Hindlimb muscle (tissue), 1 donor: Measurements from ENCODE around the gene IL5RA. TPM values are rescaled to one million over a fixed set of nuclear protein-coding genes. Genes with fewer than 3 reads are reported as not detected.
A peak's percentile ranks its signal among the peaks of the same experiment; 100 is the strongest.

Experiments
- DNase-seq: peaks from one replicate; pipeline ENCODE4 v3.0.0-alpha.2; 2013
- polyA plus RNA-seq: library from polyadenylated mRNA; unstranded; fragments of 120-200 nt; gene quantifications from one replicate; pipeline ENCODE4 v1.2.1, GENCODE V29; 2013; ENCODE audit not compliant: insufficient read length

IL5RA gene
- polyA plus RNA-seq, result not detected

- DNase-seq, result no peak
Measured at GRCh38 chr3:3110299-3110630, at the start of gene IL5RA. Gene IL5RA, minus strand, starts transcription at chr3:3110374. Its CDS starts 5,390 bp downstream, at chr3:3104984.

GRCh38 chr3:3157484-3157883 lies 47.3 kb upstream of the IL5RA start:
- no peak for DNase-seq

GRCh38 chr3:3154879-3155610 lies 44.9 kb upstream of the IL5RA start:
- DNase-seq, result no peak

DNA sequence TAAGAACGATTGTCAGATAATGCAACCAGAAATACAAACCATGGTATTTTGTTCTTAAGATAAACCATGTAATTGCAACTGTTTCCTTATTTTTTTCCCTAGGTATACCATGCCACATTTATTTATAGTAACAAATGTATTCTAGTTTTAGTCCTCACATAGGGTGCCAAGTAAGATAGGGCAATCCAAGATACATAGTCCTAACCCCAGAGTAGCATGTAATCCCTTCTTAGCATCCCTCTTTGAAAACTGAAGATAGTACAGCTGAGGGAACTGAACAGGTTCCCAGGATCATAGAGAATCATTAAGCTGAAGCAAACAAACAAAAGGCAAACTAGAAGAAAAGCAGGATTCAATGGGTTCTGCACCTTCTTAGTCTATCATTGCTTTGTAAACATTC lies 41.3 kb upstream of the IL5RA start:
- no peak for DNase-seq

GRCh38 chr3:3149560-3149959 lies 39.4 kb upstream of the IL5RA start:
- DNase-seq, result no peak

DNA sequence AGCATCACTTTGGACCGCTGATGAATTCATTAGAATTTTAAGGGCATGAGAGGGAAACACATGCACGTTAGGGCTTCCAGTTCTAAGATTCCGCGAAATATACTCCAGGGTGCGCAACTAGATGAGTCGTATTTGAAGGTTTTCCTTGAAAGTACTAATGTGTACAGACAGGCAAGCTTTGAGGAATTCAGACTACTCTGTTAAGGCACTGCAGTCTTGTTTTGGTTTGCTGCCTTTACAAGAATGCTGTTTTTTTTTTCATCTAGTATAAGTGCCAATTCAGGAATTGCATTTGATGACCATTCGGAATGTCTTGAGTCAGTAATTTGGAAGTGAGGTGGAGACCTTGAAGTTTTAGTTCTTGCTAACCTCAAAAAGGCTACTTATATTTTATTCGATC lies 35.7 kb upstream of the IL5RA start:
- no peak for DNase-seq

DNA sequence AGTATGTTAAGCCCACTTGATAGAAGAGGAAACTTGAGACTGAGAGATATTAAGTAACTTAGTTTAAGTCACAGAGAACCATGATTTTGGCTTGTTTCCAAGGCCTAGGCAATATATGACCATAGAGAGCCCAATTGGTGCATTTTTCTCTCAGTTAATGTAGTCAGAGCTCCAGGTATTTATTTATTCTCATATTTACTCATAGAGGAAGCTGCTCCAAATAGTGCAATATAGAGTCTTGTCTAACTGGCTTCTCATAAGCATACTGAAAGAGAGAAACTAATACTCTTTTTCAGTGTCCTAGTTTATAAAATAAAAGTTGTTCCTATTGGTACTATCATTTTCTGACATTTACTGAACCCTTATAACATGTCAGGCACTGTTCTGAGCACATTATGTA lies 31.8 kb upstream of the IL5RA start:
- no peak for DNase-seq

DNA sequence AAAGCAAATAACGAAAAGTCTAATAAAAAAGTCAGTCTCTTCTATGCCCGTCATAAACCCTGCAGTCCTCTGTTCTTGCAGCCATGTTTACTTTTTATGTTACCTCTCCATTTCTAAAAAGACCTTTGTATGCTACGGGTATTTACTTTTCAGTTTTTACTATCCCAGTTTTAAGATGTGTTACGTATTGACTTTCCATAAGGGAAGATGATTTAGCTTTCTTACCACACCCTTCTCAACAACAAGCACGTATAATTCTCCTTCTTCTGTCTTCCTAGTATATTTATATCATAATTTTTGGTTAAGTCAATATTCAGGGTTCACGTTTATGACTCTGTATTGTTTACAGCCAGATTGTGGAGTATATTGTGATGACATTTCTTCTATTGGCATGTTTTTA lies 27.4 kb upstream of the IL5RA start:
- no peak for DNase-seq

GRCh38 chr3:3134750-3135448 lies 24.7 kb upstream of the IL5RA start:
- DNase-seq, result no peak

- DNase-seq, result no peak
Measured at GRCh38 chr3:3133500-3133899, 23.3 kb upstream of the IL5RA start.

GRCh38 chr3:3129579-3129978 lies 19.4 kb upstream of the IL5RA start:
- DNase-seq, result no peak

DNA sequence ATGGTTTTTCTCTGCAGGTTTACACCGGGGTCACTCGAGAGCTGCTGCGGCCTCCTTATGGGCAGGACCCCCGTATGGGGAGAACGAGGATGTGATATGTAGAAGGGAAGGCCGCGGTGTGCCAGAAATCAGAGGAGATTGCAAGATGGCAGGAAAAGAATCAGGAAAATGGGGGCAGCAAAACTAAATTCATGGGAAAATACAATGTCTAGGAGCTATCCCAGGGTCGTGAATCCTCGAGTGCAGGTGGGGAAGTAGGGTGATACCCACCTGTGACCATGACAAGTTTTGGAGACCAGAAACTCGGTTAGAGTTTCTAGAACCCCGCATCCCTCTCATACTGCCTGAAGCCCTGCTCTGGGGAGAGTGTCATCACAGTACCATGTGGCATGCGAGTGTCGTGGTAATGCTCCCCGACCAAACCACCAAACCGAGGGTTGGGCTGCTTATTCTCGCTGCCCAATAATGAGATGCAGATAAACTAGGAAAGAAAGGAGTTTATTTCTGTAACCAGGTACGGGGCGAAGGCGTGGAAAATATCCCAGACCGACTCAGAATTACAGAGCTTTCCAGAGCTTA lies 17.3 kb upstream of the IL5RA start:
- no peak for DNase-seq

GRCh38 chr3:3126477-3127431 lies 16.6 kb upstream of the IL5RA start, which contains the start of gene TRNT1:
Gene TRNT1, plus strand, starts transcription at chr3:3126940. Its CDS starts 2,101 bp downstream, at chr3:3129041.
- DNase-seq, result peak; percentile 97

DNA sequence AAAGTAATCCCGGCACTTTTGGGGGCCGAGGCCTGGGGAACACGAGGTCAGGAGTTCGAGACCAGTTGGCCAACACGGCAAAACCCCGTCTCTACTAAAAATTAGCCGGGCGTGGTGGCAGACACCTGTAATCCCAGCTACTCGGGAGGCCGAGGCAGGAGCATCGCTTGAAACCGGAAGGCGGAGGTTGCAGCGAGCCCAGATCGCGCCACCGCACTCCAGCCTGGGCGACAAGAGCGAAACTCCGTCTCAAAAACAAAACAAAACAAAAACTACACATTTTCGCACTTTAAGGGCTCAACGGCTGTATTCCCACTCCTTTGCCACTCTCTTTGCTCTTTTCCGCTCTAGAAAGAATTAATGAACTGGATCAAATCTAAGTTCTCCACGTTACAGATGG lies 15.8 kb upstream of the IL5RA start:
- no peak for DNase-seq

DNA sequence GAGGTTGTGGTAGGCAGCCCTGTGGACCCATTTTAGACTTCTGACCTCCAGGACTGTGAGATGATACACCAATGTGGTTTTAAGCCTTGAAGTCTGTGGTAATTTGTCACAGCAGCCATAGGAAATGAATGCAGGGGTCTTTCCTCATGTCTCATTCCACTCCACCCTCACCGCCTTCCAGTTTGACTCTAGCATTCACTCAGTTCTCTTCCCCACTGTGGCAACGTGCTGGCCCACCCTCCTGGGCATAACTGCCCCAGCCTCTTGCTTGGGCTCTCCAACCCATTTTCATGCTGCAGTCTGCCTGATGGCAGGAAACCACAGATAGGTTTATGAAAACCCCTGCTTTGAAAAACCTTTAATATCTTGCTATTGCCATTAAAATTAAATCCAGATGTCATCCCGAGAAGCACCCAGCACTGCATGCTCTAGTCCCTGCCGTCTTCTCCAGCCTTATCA lies 9.2 kb upstream of the IL5RA start:
- no peak for DNase-seq

GRCh38 chr3:3117651-3118050 lies 7.5 kb upstream of the IL5RA start:
- no peak for DNase-seq

DNA sequence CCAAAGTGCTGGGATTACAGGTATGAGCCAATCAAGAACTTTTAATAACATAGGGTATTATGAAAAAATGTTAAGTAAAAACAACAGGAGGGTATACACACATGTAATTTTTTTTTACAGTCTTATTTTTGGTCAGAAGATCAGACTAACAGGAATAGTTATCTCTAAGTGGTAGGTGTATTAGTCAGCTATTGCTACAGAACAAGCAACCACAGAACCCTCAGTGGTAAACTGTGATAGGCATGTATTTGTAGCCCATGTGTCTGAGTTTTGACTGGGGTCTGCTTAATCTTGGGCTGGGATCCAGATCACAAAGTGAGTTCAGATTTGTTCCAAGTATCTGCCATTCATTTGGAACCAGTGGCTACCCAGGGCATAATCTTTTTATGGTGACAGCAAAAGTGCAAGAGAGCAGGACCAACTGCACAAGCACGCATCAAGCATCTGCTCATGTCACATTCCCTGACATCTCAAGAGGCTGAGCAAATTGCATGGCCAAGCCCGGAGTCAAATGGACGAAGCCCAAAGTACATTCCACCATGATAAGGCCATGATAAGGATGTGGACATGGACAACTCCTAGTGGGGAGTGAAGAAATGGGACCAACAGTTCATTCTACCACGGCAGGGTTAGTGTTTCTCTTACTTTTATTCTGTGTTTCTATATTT lies 3.0 kb upstream of the IL5RA start:
- DNase-seq, result no peak

- DNase-seq, result no peak
Measured at GRCh38 chr3:3110749-3111361, 681 bp upstream of the IL5RA start.

DNA sequence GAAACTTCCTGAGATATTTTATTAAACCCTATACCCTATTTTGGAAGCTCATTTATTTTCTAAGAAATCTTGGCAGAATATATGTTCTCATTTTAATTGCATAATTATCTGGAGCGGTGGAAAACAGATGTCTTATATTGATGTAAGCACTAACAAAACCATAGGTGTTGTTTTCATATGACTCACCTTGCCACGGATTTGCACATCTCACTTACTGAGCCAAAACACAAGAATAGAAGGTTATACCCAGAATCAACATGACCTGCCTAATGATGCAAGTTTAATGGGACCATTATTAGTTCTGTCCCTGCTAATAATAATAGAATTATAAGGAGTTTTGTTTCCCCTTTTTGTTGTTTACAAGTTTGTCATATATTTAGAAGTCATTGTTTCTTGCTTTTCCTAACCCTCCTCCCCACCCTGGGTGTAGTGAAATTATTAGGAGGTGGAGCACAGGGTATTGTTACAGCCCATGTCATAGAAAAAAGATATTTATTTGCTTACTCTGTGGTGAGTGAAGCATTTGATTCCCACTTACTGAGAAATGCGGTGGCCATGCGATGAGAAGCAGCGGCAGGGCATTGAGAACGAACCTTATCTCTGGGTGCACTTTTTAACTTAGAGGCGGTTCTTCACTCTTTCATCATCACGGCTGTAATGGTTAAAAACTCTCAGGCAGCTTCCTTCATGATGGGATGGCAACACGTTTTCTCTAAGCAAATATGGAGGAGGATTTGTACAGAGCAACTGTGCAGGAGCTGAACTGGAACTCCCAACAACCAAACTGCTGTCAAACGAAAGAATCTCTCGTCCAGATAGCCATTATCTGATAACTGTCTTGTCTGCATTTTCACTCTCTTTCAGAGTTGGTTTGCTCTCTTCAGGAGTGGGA lies 521 bp downstream of the IL5RA start:
- DNase-seq, result no peak

GRCh38 chr3:3107858-3108257 lies 2.3 kb downstream of the IL5RA start:
- DNase-seq, result no peak

DNA sequence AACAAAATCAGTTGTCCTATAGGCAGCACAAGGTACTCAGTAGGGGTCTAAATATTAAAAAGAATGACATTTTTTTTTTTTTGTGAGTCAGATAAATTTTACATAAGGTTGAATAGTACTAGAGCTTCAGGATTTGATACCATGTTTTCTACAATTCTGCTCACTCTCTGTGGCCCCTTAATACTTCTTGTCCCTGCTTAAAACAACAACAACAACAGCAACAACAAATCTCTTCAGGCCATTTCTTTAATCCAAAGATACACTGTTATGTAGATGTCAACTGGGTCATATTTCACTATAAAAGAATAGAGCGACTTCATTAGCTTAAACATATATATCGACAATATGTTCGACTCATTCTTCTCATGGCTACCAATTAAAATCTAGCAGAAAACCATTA lies 3.0 kb downstream of the IL5RA start:
- DNase-seq, result no peak
